Measurements from ENCODE around the gene WDR90. TPM values are rescaled to one million over a fixed set of nuclear protein-coding genes. Genes with fewer than 3 reads are reported as not detected.

The WDR90 gene
- total and polyA plus RNA-seq, 2 donors from 2014 or later: 10.6 to 51.6 TPM

DNA sequence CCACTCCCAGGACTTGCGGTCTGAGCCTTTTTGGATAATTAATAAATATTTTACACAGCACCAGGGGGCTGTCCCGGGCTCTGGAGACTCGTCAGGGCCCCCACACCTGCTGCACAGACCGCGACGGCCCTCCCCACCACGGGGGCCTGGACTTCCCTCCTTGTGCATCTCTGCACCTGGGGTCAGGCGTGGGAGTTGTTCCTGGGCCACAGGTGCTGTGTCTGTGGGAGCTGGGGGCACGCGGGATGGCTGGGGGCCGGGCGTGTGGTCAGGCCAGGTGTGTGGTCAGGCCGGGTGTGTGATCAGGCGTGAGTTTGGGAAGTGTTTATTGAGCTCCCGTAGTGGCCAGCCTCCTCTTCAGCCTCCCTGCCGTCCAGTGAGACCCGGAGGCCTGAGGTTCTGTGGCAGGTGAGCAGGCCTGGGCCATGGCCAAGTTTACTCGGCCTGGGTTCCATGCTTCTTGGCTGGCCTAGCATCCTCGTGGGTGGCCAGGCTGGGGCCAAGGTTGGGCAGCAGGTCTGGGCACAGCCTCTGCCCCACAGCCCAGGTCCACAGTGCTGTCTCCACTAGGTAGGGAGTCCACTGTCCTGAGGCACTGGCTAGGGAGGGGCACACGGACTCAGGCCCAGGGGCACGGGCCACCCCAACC, 29.2 kb downstream of the WDR90 start:
- H3K9ac ChIP-seq (ENCODE audit: low read length in 3 of 3): no peak overlapping the region
- peaks cover 0 to 35% (median 11%) of the 10 kb centered on the region in 3 donors for H3K4me1 ChIP-seq (ENCODE audit: control insufficient read depth in 2 of 3, insufficient read depth in 2 of 3, low read depth in 1 of 3, low read length in 3 of 3)
- no peaks in the 10 kb centered on the region for H3K9me3 ChIP-seq (ENCODE audit: control insufficient read depth in 2 of 3, insufficient read depth in 1 of 3, low read length in 3 of 3)
- TF ChIP-seq, protein P1, sequence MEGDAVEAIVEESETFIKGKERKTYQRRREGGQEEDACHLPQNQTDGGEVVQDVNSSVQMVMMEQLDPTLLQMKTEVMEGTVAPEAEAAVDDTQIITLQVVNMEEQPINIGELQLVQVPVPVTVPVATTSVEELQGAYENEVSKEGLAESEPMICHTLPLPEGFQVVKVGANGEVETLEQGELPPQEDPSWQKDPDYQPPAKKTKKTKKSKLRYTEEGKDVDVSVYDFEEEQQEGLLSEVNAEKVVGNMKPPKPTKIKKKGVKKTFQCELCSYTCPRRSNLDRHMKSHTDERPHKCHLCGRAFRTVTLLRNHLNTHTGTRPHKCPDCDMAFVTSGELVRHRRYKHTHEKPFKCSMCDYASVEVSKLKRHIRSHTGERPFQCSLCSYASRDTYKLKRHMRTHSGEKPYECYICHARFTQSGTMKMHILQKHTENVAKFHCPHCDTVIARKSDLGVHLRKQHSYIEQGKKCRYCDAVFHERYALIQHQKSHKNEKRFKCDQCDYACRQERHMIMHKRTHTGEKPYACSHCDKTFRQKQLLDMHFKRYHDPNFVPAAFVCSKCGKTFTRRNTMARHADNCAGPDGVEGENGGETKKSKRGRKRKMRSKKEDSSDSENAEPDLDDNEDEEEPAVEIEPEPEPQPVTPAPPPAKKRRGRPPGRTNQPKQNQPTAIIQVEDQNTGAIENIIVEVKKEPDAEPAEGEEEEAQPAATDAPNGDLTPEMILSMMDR (IDR thresholded peaks at IDR 0.05; ENCODE audit: borderline replicate concordance, extremely low read depth, insufficient read depth): no peak
- DNase-seq (peak in 1 of 5 donors; percentile 79), FAIRE-seq (no peak)
- intact Hi-C loops (cut with DNase I): no loop called here
- no peak overlapping the region for H3K4me3 ChIP-seq (ENCODE audit: low read length in 3 of 3)
- H3K36me3 ChIP-seq (ENCODE audit: control insufficient read depth in 2 of 3, insufficient read depth in 3 of 3, low read length in 3 of 3): peaks cover 5 to 19% (median 8%) of the 10 kb centered on the region in 3 donors
- no peaks in the 10 kb centered on the region for H3K27me3 ChIP-seq (ENCODE audit: control insufficient read depth, insufficient read depth, low read length)
- no peak overlapping the region for H3K27ac ChIP-seq (ENCODE audit: low read depth in 2 of 2, low read length in 2 of 2)

DNA sequence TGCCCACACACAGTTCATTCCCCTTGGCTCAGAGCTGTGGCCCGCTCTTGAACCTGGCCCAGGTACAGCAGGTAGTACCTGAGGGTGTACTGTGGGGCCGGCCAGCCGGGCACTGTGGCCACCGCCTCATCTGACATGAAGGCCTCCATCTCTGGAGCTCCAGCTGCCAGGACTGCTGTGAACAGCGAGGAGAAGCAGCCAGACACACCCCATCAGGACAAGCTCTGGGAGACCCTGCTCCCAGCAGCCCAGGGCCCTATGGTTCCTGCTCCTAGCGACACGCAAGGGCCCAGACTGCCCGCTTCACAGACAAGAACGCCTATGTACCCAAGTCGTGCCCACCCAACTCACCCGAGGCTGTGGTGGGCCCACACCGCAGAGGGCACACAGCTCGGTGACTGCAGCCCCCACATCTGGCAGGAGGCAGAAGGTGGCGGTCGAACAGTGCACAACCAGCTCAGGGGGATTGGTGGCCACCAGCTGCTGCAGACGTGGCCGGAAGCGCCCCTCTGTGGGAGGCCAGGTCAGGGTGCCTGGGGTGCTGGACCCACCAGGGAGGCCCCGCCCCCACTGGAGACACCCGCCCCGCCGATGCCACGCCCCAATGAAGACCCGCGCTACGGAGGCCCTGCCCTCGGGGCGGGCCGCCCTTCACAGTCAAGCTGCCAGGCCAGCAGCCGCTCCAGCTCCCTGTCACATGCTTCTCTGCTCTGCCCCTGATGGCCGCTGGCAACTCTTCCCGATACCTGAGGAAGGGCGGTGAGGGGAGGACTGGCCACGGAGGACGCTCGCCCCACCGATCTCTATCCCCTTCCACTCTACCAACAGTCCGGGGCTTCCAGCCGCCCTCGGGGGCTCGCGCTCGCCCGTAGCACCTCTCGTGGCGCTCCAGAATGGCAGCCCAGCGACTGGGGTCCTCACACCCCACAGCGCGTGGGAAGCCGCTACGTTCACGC, 30.0 kb downstream of the WDR90 start:
- Histone ChIP-seq H3K9me3 (ENCODE audit: control insufficient read depth in 2 of 3, insufficient read depth in 1 of 3, low read length in 3 of 3) (no peaks in the 10 kb centered on the region), H3K27me3 (ENCODE audit: control insufficient read depth, insufficient read depth, low read length) (no peaks in the 10 kb centered on the region), H3K9ac (ENCODE audit: low read length in 3 of 3) (peak overlapping the region in 1 of 3 donors; percentile 19), H3K27ac (ENCODE audit: low read depth in 2 of 2, low read length in 2 of 2) (peak overlapping the region; percentile 70 to 82), H3K36me3 (ENCODE audit: control insufficient read depth in 2 of 3, insufficient read depth in 3 of 3, low read length in 3 of 3) (peaks cover 5 to 19% (median 8%) of the 10 kb centered on the region in 3 donors), H3K4me3 (ENCODE audit: low read length in 3 of 3) (peak overlapping the region in 2 of 3 donors; percentile 36 to 57), H3K4me1 (ENCODE audit: control insufficient read depth in 2 of 3, insufficient read depth in 2 of 3, low read depth in 1 of 3, low read length in 3 of 3) (peaks cover 0 to 41% (median 12%) of the 10 kb centered on the region in 3 donors)
- TF ChIP-seq, protein P1 (IDR thresholded peaks at IDR 0.05; ENCODE audit: borderline replicate concordance, extremely low read depth, insufficient read depth): no peak
- intact Hi-C loops (cut with DNase I): no loop called here
- FAIRE-seq: no peak
- peak; percentile 83 to 94 (median 90) for DNase-seq

DNA sequence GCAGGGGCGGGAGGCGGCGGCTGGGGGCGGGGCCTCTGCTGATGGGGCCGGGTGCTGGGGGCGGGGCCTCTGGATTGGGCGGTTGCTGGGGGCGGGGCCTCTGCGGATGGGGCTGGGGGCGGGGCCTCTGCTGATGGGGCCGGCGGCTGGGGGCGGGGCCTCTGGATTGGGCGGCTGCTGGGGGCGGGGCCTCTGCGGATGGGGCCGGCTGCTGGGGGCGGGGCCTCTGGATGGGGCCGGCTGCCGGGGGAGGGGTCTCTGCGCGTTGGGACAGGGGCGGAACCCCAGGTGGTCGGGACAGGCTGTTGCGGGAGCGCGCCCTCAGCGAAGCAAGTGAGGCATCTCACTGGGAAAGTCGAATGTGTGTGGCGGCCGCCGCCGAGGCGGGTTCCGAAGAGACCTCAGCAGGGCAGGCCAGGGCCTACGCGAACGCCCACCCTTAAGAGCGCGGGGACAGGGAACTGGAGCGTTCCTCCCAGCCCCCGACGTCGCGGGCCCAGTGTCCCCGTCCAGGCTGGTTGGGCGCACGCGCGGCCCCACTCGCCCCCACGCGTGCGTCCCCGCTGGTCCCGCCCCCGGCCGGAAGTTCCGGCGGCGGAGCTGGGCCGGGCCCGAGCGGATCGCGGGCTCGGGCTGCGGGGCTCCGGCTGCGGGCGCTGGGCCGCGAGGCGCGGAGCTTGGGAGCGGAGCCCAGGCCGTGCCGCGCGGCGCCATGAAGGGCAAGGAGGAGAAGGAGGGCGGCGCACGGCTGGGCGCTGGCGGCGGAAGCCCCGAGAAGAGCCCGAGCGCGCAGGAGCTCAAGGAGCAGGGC, 30.9 kb downstream of the WDR90 start, which contains the start of gene STUB1:
STUB1 (plus strand) TSS at position 597 of the 811 bp plus-strand sequence; CDS start at position 713, 116 bp downstream.
- H3K9me3 ChIP-seq (ENCODE audit: control insufficient read depth in 2 of 3, insufficient read depth in 1 of 3, low read length in 3 of 3): no peaks in the 10 kb centered on the region
- FAIRE-seq (no peak), DNase-seq (peak; percentile 91 to 97 (median 94))
- H3K27ac ChIP-seq (ENCODE audit: low read depth in 2 of 2, low read length in 2 of 2): peak within 1 kb of the TSS; percentile 93 to 94
- peak within 1 kb of the TSS; percentile 26 to 71 (median 64) for H3K9ac ChIP-seq (ENCODE audit: low read length in 3 of 3)
- H3K27me3 ChIP-seq (ENCODE audit: control insufficient read depth, insufficient read depth, low read length): no peaks in the 10 kb centered on the region
- intact Hi-C loops (cut with DNase I): no loop called here
- peaks cover 0 to 41% (median 12%) of the 10 kb centered on the region in 3 donors for H3K4me1 ChIP-seq (ENCODE audit: control insufficient read depth in 2 of 3, insufficient read depth in 2 of 3, low read depth in 1 of 3, low read length in 3 of 3)
- TF ChIP-seq, protein P1 (IDR thresholded peaks at IDR 0.05; ENCODE audit: borderline replicate concordance, extremely low read depth, insufficient read depth): no peak
- H3K36me3 ChIP-seq (ENCODE audit: control insufficient read depth in 2 of 3, insufficient read depth in 3 of 3, low read length in 3 of 3): peaks cover 5 to 19% (median 8%) of the 10 kb centered on the region in 3 donors
- H3K4me3 ChIP-seq (ENCODE audit: low read length in 3 of 3): peak within 1 kb of the TSS; percentile 61 to 79 (median 77)

Data from kidney (tissue), 14 donors.